NCI-H446 (cell line): Measurements from ENCODE around the gene PXDN.
"Not testable (repeated sequence)": the region's sequence is repeated elsewhere in the genome, so short reads cannot be mapped to it uniquely, and the experiment has no call there.

Experiments
- DNase-seq, 2 experiments: peaks; one replicate each; lab custom pipeline; 2025; lab: John Stamatoyannopoulos, UW

The PXDN gene

DNA sequence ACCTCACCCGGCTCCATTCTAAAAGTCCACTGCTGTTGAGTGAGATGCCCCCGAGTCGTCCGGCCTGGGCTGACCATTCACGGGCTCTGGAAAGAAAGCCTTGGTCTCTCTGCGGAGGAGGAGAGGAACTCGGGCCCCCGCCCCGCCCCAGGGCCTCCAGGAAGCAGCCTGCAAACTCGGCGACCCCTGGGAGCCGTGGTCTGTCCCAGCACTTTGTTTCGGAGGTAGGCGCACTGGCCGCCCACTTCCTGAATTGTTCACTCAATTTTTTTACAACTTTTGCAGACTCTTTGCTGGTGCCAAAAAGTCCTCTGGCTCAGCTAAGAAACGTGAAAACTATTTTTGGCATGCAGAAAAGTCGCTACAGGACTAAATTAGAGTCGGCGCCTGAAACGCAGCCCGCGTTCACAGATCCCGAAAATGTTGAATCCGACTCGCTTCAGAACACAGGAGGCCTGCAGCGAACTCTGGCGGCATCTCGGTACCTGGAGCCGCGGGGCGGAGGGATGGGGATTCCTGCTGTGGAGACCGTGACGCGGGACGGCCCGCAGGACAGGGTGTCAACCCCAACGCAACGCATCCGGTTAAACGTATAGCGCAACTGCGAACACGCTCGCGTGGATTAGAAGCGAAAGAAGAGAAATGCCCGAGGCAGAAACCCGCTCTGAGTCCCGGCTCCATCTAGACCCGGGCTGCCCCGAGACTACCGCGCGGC lies 1.5 kb downstream of the PXDN start:
- DNase-seq: no peak

DNA sequence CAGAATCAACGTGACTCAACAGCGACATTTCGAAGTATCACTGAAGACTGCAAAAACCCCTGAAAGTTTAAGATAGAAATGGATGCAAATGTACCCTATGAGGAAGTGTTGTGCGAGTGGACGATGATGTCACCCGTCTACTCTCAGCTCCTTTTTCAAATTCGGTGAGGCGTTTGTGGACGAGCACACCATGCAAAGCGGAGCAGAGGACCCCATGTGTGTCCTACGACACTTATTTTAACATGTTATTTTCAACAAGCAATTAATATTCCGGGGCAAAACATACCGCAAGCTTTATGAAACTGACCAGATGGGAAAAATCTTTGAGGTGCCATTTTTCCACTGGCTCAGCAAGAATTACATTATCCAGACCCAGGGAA lies 2.0 kb downstream of the PXDN start:
- DNase-seq: no peak

DNA sequence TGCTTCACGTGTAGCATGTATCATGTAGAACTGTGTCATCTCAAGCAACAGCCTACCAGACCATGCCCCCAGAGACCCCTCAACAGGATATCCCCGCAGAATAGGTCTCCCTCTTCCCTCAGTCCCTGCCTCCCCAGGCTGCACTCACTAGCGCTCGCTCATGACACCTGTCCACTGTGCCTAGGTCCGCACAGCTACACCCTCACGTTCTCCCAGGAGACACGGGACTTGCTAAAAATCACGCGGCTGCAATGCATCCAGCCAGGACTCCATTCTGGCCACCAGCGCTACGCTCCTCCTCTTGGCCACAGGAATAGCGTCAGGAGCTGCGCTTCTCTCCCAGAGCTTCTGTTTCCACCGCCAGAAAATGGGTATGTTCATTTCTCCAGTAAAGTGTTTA lies 2.5 kb downstream of the PXDN start:
- DNase-seq: no peak

DNA sequence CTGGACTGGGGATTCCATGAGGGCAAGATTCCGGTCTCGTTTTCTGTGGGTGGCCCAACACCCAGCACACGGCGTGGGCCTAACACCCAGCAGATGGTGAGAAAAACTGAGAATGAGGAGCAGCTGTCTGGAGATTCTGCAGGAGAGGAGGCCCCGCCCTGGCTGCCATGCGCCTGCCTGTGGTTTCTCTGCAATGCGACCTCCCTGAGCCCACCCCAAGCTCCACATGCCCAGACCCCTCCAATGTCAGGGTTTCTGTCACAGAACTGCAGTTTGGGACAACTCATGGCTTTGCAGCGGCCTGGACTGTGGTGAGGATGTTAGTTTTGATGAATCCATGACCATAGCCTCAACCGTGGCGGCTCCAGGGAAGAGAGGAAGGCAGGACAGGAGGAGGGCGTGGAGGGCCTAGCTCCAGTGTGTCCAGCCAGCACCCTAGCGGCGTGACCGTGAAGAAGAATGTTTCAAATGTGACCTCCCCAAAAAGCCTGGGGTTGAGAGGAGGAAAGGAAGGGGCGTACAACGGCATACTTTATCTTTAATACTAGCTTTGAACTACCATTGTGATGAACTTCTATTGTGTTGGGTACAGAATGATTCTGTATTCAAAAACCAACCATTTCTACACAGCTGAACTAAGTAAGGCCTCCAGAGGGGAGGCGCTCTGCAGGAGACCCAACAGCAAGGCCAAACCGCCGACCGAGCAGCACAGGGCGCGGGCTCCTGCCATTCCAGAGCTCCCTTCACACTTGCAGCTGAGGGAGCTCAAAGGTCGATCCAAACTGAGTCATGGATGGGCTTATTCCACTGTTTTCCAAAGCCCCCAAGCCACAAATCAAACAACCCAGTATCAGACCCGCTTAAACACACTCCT lies 3.4 kb downstream of the PXDN start:
- DNase-seq: peak in 1 of 2 experiments; percentile 35

- DNase-seq: no peak
Observed at GRCh38 chr2:1739961-1740715, 4.2 kb downstream of the PXDN start.

DNA sequence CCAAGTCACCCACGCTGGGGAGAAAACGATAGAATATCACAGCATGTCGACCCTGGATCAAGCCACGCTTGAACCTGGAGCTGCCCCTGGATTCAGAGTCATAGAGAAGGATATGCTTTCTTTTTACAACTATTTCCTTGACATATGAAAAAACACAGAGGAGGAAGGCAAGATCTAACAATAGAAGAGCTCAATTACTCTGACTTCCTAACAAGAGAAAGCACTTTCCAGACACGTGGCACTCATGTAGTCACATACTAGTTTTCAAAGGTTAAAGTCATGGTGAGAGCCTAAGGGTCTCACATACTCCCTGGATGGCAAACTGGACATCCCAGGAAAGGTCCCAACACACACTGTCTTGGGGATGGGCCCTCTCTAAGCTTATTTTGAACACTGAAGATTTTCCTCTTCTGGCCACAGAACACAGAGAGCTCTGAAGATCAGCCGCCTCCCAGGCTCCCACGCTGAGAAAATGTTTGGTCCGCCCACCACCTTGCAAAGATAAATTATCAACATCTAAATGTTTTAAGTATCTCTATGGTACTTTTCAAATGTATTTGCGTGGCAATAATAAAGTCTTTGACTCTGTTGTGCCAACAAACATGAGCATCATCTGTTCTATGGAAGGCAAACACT lies 4.9 kb downstream of the PXDN start:
- no peak for DNase-seq

DNA sequence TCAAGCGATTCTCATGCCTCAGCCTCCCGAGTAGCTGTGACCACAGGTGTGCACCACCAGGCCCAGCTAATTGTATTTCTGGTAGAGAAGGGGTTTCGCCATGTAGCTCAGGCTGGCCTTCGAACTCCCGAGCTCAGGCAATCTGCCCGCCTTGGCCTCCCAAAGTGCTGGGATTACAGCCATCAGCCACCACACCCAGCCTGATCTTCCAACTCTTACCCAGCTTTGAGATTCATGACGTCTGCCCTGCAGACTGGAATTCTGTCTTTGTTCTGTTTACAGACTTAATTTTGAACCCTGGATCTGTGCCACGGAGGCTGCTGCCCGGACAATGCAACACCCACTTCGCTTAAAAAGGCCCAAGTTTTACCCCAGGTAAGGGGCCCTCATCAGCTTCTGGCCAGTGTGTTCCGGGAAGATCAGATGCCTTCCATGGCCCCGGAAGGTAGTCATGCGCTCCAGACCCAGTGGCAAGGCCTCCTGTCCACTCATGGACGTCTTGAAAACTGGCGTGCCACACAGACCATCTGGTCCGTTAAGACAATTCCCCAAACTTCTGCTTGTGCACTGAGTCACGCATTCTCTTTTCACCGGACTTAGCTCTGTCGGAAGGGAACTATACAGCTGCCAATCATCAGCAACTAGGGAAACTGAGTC lies 5.5 kb downstream of the PXDN start:
- DNase-seq: no peak

- no peak for DNase-seq
Observed at GRCh38 chr2:1738163-1738562, 6.2 kb downstream of the PXDN start.

DNA sequence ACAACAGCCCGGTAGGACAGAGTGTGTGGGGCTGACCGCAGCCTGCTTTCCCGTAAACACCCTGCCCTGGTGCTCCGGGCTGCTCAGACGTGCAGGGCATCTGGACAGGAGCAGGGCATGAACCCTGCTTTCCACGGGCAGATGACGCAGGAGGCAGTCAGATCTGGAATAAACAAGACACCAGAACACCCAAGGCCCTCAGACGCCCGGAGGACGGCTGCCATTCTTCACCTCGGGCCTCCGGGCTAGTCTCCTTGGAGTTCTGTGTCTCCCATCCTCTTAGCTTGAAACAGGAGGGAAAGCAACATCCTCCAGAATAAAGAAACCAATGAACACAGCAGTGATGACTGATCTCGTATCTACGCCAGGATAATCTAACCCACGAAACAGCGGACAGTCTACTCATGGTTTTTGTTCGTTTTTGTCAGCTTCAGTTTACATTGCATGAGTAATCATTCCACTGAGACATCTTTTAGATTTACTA lies 7.3 kb downstream of the PXDN start:
- DNase-seq: no peak

- no peak for DNase-seq
Observed at GRCh38 chr2:1736045-1736444, 8.3 kb downstream of the PXDN start.

DNA sequence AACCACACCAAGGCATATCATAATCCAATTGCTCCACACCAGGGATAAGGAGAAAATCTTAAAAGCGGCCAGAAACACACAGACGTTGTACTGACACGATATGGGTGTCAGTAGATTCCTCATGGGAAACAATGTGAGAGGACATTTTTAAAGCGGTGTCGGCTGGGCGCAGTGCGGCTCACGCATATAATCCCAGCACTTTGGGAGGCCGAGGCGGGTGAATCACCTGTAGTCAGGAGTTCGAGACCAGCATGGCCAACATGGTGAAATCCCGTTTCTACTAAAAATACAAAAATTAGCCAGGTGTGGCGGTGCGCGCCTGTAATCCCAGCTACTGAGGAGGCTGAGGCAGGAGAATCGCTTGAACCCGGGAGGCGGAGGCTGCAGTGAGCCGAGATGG lies 11.0 kb downstream of the PXDN start:
- not testable (repeated sequence) for DNase-seq

GRCh38 chr2:1731963-1732768 lies 12.1 kb downstream of the PXDN start:
- DNase-seq: peak; percentile 78 to 94

- peak; percentile 78 to 88 for DNase-seq
Observed at GRCh38 chr2:1731447-1731962, 12.8 kb downstream of the PXDN start.

DNA sequence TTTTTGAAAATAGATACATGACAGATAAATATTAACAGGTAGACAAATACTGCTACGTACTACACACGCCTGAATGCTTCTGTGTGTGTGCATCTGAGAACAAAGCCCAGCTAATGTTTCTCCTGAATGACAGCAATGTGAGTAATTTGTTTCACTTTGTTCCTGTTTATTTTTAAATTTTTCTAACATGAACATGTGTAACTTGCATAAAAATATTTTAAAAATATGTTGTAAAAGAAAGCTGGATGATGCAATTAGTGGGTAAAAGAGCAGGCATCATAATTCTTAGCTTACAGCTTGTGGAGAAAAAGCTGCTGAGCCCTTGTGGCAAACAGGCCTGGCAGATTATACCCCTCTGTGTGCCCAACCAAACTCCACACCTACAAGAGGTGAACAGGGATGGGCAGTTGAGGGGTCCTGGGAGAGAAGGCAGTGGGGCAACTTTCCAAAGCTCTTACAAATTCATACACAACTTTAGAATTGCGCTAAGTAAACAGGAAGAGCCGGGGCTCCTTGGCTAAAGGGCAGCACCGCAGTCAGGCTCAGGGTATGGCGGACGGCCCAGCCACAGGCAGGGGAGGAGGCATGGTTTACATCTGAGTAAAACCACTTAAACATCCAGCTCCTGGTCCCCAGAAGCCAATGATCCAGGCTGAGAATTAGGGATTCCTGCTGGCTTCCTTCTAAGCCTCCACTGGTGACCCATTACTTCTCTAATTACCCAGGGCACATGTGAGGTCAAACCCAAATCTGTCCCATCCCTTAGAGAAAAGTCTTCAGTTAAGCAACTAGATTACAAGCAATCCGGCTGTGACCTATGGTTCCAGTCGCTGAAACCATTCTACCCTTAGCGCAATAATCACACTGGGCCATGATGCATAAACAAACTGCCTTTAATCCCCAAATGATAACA lies 14.0 kb downstream of the PXDN start:
- DNase-seq: no peak

DNA sequence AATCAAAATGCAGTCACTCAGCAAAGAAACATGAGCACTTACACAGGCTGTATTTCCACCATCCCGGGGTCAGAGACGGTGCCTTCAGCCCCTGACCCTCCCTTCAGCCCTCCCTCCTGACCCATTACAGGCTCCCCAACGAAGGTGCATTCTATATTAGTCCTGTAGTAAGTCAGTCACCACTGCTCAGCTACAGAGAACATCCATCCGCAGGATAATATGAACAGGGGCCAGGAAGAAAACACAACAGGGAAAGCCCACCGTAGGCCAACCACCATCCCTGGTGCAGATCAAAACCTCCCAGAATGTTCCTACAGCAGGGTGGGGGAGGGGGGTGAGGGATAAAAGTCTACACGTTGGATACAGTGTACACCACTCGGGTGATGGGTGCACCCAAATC lies 15.1 kb downstream of the PXDN start:
- DNase-seq: no peak

DNA sequence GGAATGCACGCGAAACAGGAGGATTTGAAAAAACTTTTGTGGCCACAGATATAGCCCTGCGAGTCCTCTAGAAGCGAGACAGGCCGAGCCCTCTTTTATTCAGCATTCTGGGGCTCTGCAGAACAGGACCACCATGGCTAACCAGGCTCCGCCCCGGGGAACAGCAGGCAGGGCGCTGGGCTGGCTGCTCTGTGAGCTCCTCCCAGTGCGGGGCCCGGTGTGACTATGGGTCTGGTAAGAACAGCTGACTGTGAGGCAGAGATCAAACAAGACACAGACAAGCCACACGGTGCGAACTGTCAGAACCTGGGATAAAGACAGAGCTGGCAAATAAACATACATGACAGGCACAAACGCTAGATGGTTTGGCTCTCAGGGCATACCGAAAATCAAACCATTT lies 15.5 kb downstream of the PXDN start:
- DNase-seq: no peak

- no peak for DNase-seq
Observed at GRCh38 chr2:1727796-1728474, 16.4 kb downstream of the PXDN start.

DNA sequence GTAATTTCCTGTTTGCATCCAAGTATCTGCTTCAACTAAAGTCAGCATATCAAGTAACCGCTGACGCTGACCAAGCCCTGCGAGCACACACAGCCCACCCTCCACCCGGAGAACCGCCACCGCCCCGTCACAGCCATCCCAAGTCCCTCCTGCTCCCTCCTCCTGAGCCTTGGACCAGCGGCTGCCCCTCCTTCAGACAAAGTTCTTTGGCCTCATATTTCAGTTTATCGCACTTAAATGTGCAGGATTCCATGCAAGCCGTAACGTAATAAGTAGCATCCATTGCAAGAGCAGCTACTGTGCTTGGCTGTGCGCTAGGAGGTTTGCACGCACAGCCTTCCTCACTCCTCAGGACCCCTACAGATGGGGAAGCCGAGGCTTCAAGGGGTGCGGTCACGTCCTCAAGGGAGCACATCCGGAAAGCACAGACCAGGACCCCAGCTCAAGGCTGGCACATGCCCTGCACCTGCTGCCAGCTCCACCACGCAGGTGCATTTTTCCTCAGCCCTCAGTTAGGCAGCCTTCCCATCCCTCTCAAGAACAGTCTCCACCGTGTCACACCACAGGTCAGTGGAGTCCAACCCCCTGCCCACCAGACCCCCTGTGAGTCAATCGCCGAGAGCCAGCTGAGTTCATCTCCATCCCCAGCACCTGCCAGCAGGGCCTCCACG lies 17.1 kb downstream of the PXDN start:
- DNase-seq: no peak
